Stimulated activated CD4-positive, alpha-beta T cell treated with anti-CD3 and anti-CD28 coated beads, Interleukin-1b, Interleukin-23, amount 100 ng/mL, for 1 hour (primary cell): ENCODE data around the gene QSOX1.

ENCODE experiments used
- DNase-seq, 2 donors: peaks; one replicate each; pipeline ENCODE4 v3.0.0-alpha.2; 2020; ENCODE audit warnings: low read depth in 2 of 2

Gene QSOX1

GRCh38 chr1:180213401-180214170 lies 58.9 kb downstream of the QSOX1 start:
- no peak for DNase-seq

GRCh38 chr1:180215856-180216625 lies 61.4 kb downstream of the QSOX1 start:
- no peak for DNase-seq

- no peak for DNase-seq
Measured at GRCh38 chr1:180217006-180217405, 62.3 kb downstream of the QSOX1 start.

- no peak for DNase-seq
Measured at GRCh38 chr1:180218806-180219765, 64.4 kb downstream of the QSOX1 start.

GRCh38 chr1:180219776-180220175 lies 65.1 kb downstream of the QSOX1 start:
- DNase-seq, result no peak

GRCh38 chr1:180221462-180221861 lies 66.8 kb downstream of the QSOX1 start:
- DNase-seq, result no peak

- DNase-seq, result no peak
Measured at GRCh38 chr1:180224902-180225301, 70.2 kb downstream of the QSOX1 start.

GRCh38 chr1:180225403-180225802 lies 70.7 kb downstream of the QSOX1 start:
- no peak for DNase-seq

GRCh38 chr1:180227861-180228647 lies 73.4 kb downstream of the QSOX1 start:
- no peak for DNase-seq

- no peak for DNase-seq
Measured at GRCh38 chr1:180228648-180229482, 74.2 kb downstream of the QSOX1 start.

GRCh38 chr1:180229483-180230415 lies 75.1 kb downstream of the QSOX1 start, which contains the start of gene LHX4:
TSS of gene LHX4 (plus strand) at chr1:180230264. CDS start at chr1:180230530, 266 bp downstream.
- DNase-seq, result no peak

GRCh38 chr1:180230416-180230790 lies 75.7 kb downstream of the QSOX1 start:
- no peak for DNase-seq

- DNase-seq, result no peak
Measured at GRCh38 chr1:180230791-180231505, 76.3 kb downstream of the QSOX1 start.

- no peak for DNase-seq
Measured at GRCh38 chr1:180231506-180231921, 76.8 kb downstream of the QSOX1 start.

- no peak for DNase-seq
Measured at GRCh38 chr1:180231936-180232335, 77.3 kb downstream of the QSOX1 start.

GRCh38 chr1:180232521-180233043 lies 77.9 kb downstream of the QSOX1 start:
- DNase-seq, result no peak

GRCh38 chr1:180233191-180234011 lies 78.7 kb downstream of the QSOX1 start:
- DNase-seq, result no peak
